HEK293 (cell line): ENCODE data around the gene B4GALT3.

Source experiments
- CTCF ChIA-PET: fragments of 350-600 bp; formaldehyde crosslinking; extraction: SDS; loops from one replicate; lab custom pipeline; 2021; ENCODE audit warnings: antibody characterized with exemption; lab: Yijun Ruan, JAX
- POLR2A ChIA-PET: fragments of 300-600 bp; formaldehyde crosslinking; extraction: SDS; loops from one replicate; lab custom pipeline; 2020; ENCODE audit warnings: antibody characterized with exemption, inconsistent platforms; lab: Yijun Ruan, JAX
- H3K27ac ChIP-seq: fragments of 200-500 bp; sonication (Bioruptor generic); 2 replicates; pipeline ENCODE4 v1.5.1; 2014; ENCODE audit warnings: low read depth, low read length, control low read depth, inconsistent platforms; ENCODE audit errors: extremely low read depth
- H3K36me3 ChIP-seq, 2 experiments: fragments of 200-500 bp in 1 of 2; sonication (Bioruptor generic) in 1 of 2; 1 replicate in 1 of 2; 2 replicates in 1 of 2; pipeline ENCODE4 v1.5.1; 2014 to 2017; ENCODE audit warnings: inconsistent platforms in 2 of 2, low read length in 2 of 2; ENCODE audit not compliant: control insufficient read depth in 2 of 2, insufficient read depth in 1 of 2
- H3K4me1 ChIP-seq: fragments of 200-500 bp; sonication (Bioruptor generic); 2 replicates; pipeline ENCODE4 v1.5.1; 2014; ENCODE audit warnings: mild to moderate bottlenecking, low read length, inconsistent platforms; ENCODE audit not compliant: control insufficient read depth, insufficient read depth
- H3K4me3 ChIP-seq: 2 replicates; pipeline ENCODE4 v1.5.1; 2011; ENCODE audit warnings: low read depth, mild to moderate bottlenecking, control low read depth, low read length, moderate library complexity
- H3K9me3 ChIP-seq: fragments of 200-500 bp; sonication (Bioruptor generic); 2 replicates; pipeline ENCODE4 v1.5.1; 2014; ENCODE audit warnings: low read depth, low read length, inconsistent platforms; ENCODE audit not compliant: control insufficient read depth, insufficient read depth
- BCL11B ChIP-seq: fragments of 450-650 bp; formaldehyde crosslinking; IDR thresholded peaks from 2 replicates; pipeline ENCODE4 v1.5.1; 2016; ENCODE audit warnings: low read depth, missing biosample characterization, missing genetic modification characterization
- PRDM1 ChIP-seq: fragments of 450-650 bp; formaldehyde crosslinking; IDR thresholded peaks from 2 replicates; pipeline ENCODE4; 2016; ENCODE audit warnings: missing biosample characterization, missing genetic modification characterization
- PRDM10 ChIP-seq: fragments of 450-650 bp; formaldehyde crosslinking; IDR thresholded peaks from 2 replicates; pipeline ENCODE4 v1.5.1; 2016; ENCODE audit warnings: missing biosample characterization, missing genetic modification characterization
- REST ChIP-seq: fragments of 450-650 bp; formaldehyde crosslinking; IDR thresholded peaks from 2 replicates; pipeline ENCODE4 v1.5.1; 2016; ENCODE audit warnings: missing biosample characterization, missing genetic modification characterization
- SALL2 ChIP-seq: fragments of 450-650 bp; formaldehyde crosslinking; IDR thresholded peaks from 2 replicates; pipeline ENCODE4 v1.5.0; 2017; ENCODE audit warnings: missing biosample characterization, mild to moderate bottlenecking, missing genetic modification characterization, borderline replicate concordance
- SP3 ChIP-seq: fragments of 450-650 bp; formaldehyde crosslinking; IDR thresholded peaks from 2 replicates; pipeline ENCODE4 v1.5.1; 2016; ENCODE audit warnings: missing biosample characterization, missing genetic modification characterization
- TCF7L2 ChIP-seq: IDR thresholded peaks from 2 replicates; pipeline ENCODE4 v1.6.1; 2011; ENCODE audit warnings: low read depth, mild to moderate bottlenecking, inconsistent platforms, low read length, moderate library complexity, borderline replicate concordance
- ZBTB7A ChIP-seq: fragments of 450-650 bp; formaldehyde crosslinking; IDR thresholded peaks from 2 replicates; pipeline ENCODE4 v1.5.1; 2016; ENCODE audit warnings: low read depth, missing biosample characterization, missing genetic modification characterization
- ZBTB8A ChIP-seq: fragments of 450-650 bp; formaldehyde crosslinking; IDR thresholded peaks from 2 replicates; pipeline ENCODE4 v1.5.1; 2016; ENCODE audit warnings: missing biosample characterization, missing genetic modification characterization
- ZFP41 ChIP-seq: fragments of 450-650 bp; formaldehyde crosslinking; IDR thresholded peaks from 2 replicates; pipeline ENCODE4 v1.5.1; 2016; ENCODE audit warnings: missing biosample characterization, missing genetic modification characterization, borderline replicate concordance
- ZNF10 ChIP-seq: fragments of 450-650 bp; formaldehyde crosslinking; IDR thresholded peaks from 2 replicates; pipeline ENCODE4 v1.5.1; 2017; ENCODE audit warnings: missing biosample characterization, missing genetic modification characterization
- ZNF138 ChIP-seq: fragments of 450-650 bp; formaldehyde crosslinking; IDR thresholded peaks from 2 replicates; pipeline ENCODE4 v1.5.1; 2016; ENCODE audit warnings: missing biosample characterization, missing genetic modification characterization, borderline replicate concordance
- ZNF16 ChIP-seq: fragments of 450-650 bp; formaldehyde crosslinking; IDR thresholded peaks from 2 replicates; pipeline ENCODE4 v1.5.1; 2016; ENCODE audit warnings: low read depth, missing biosample characterization, missing genetic modification characterization
- ZNF223 ChIP-seq: fragments of 450-650 bp; formaldehyde crosslinking; IDR thresholded peaks from 2 replicates; pipeline ENCODE4 v1.5.1; 2016; ENCODE audit warnings: missing biosample characterization, missing genetic modification characterization
- ZNF248 ChIP-seq: fragments of 450-650 bp; formaldehyde crosslinking; IDR thresholded peaks from 2 replicates; pipeline ENCODE4 v1.5.1; 2017; ENCODE audit warnings: missing biosample characterization, missing genetic modification characterization
- ZNF354C ChIP-seq: fragments of 450-650 bp; formaldehyde crosslinking; IDR thresholded peaks from 2 replicates; pipeline ENCODE4 v1.5.1; 2016; ENCODE audit warnings: missing biosample characterization, missing genetic modification characterization, low read depth, borderline replicate concordance
- ZNF398 ChIP-seq: fragments of 450-650 bp; formaldehyde crosslinking; IDR thresholded peaks from 2 replicates; pipeline ENCODE4 v1.5.1; 2017; ENCODE audit warnings: missing biosample characterization, missing genetic modification characterization
- ZNF518A ChIP-seq: fragments of 450-650 bp; formaldehyde crosslinking; conservative IDR thresholded peaks from 2 replicates; pipeline ENCODE4 v1.5.1; 2016; ENCODE audit warnings: low read depth, missing biosample characterization, missing genetic modification characterization
- ZNF600 ChIP-seq: fragments of 450-650 bp; formaldehyde crosslinking; IDR thresholded peaks from 2 replicates; pipeline ENCODE4 v1.5.1; 2016; ENCODE audit warnings: missing biosample characterization, missing genetic modification characterization
- ZNF701 ChIP-seq: fragments of 450-650 bp; formaldehyde crosslinking; IDR thresholded peaks from 2 replicates; pipeline ENCODE4 v1.5.1; 2016; ENCODE audit warnings: missing biosample characterization, missing genetic modification characterization

The B4GALT3 gene

GRCh38 chr1:161187311-161187710, 10.0 kb upstream of the B4GALT3 start (continued):
- TF ChIP-seq ZNF16 (no peak), ZBTB8A (tag by site-specific recombination) (no peak), TCF7L2 (no peak)

GRCh38 chr1:161185732-161186311, 8.5 kb upstream of the B4GALT3 start:
- H3K36me3 ChIP-seq = no peaks in the 10 kb centered on the region
- no peak overlapping the region for H3K27ac ChIP-seq
- ChIA-PET CTCF (interaction anchor here (0.6 to 1.9 kb wide), 4 partner anchors 21 to 40 kb away, joined by 3 to 8 read pairs (median 4); partner anchors contain the start of genes PPOX and TOMM40L), POLR2A (interaction anchor here (1.0 kb wide), 1 partner anchor 16 kb away, joined by 3 read pairs; the partner anchor contains the start of gene NDUFS2)
- H3K4me3 ChIP-seq = no peak overlapping the region
- TF ChIP-seq ZNF138 = no peak
- TF ChIP-seq ZNF600 (tag by site-specific recombination) = no peak
- TF ChIP-seq BCL11B = no peak
- TF ChIP-seq REST (tag by site-specific recombination) = no peak
- no peak for TF ChIP-seq ZNF354C (tag by site-specific recombination)
- TF ChIP-seq SP3 (tag by site-specific recombination) = no peak
- TF ChIP-seq ZNF518A = no peak
- TF ChIP-seq ZNF248 (tag by site-specific recombination) = no peak
- TF ChIP-seq ZFP41 = no peak
- no peak for TF ChIP-seq SALL2
- no peak for TF ChIP-seq PRDM1
- no peak for TF ChIP-seq ZBTB8A (tag by site-specific recombination)
- no peaks in the 10 kb centered on the region for H3K9me3 ChIP-seq
- no peaks in the 10 kb centered on the region for H3K4me1 ChIP-seq

GRCh38 chr1:161185282-161185682, 8.0 kb upstream of the B4GALT3 start:
- no peaks in the 10 kb centered on the region for H3K9me3 ChIP-seq
- H3K36me3 ChIP-seq = no peaks in the 10 kb centered on the region
- CTCF ChIA-PET = interaction anchor here (1.3 kb wide), 1 partner anchor 40 kb away, joined by 4 read pairs; the partner anchor contains the start of gene TOMM40L
- no peak overlapping the region for H3K4me3 ChIP-seq
- H3K27ac ChIP-seq = no peak overlapping the region
- H3K4me1 ChIP-seq = no peaks in the 10 kb centered on the region
- POLR2A ChIA-PET = no interaction called here
- TF ChIP-seq PRDM10 (tag by site-specific recombination) (peak; percentile 96), ZNF10 (tag by site-specific recombination) (no peak), ZNF398 (peak; percentile 42; the same call in 1 of the 2 replicates), ZBTB7A (tag by site-specific recombination) (no peak), ZNF701 (tag by site-specific recombination) (no peak), ZNF223 (no peak)
